ENCODE data around the gene LRWD1.

GRCh38 chr7:102451371-102452054, 13.3 kb upstream of the LRWD1 start:
- TF ChIP-seq CTCF (IDR thresholded peaks at IDR 0.05), result no peak
- TF ChIP-seq POLR2A (IDR thresholded peaks at IDR 0.05), result no peak

All from thyroid gland (tissue), 4 donors.